Testis (tissue), 2 donors: ENCODE measurements around the gene EPN3.

Experiments
- CTCF ChIP-seq, 3 experiments: fragments of 450-650 bp in 2 of 3; fragments of 200-600 bp in 1 of 3; sonication (generic) in 1 of 3; IDR thresholded peaks; one replicate each; pipeline ENCODE4 v1.5.1; 2016 to 2019; ENCODE audit warnings: antibody characterized with exemption in 3 of 3, mild to moderate bottlenecking in 2 of 3, moderate library complexity in 1 of 3
- POLR2A ChIP-seq: fragments of 450-650 bp; IDR thresholded peaks from one replicate; pipeline ENCODE4 v1.6.1; 2017; ENCODE audit warnings: antibody characterized with exemption, mild to moderate bottlenecking, moderate library complexity

- TF ChIP-seq CTCF (IDR thresholded peaks at IDR 0.05) = no peak
- TF ChIP-seq POLR2A = no peak
Measured at GRCh38 chr17:50484386-50485155, 48.0 kb upstream of the EPN3 start.
